Midbrain (tissue), 1 donor: ENCODE measurements around the gene CACHD1.

ENCODE experiments used
- DNase-seq: peaks from one replicate; lab custom pipeline; 2025; lab: John Stamatoyannopoulos, UW

CACHD1 gene

GRCh38 chr1:64523413-64524337 is 53.7 kb downstream of the CACHD1 start:
- DNase-seq, result no peak

DNA sequence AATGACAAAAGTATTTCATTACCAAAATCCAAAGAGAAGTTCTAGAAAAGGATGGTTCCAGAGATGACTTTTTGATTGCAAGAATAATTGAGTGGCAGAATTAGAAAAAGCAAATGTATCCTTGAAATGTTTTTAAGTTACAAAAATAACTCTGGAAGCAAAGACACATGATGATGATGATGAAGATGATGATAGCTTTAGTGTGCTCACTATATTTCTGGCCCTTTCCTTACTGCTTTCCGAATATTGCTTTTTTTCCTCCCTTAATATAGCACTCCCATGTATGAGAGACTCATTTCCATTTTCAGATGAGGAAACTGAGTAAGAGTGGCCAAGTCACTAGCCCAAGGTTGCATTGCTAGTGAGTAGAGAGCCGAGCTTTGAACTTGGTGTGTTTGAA is 54.7 kb downstream of the CACHD1 start:
- DNase-seq, result no peak

DNA sequence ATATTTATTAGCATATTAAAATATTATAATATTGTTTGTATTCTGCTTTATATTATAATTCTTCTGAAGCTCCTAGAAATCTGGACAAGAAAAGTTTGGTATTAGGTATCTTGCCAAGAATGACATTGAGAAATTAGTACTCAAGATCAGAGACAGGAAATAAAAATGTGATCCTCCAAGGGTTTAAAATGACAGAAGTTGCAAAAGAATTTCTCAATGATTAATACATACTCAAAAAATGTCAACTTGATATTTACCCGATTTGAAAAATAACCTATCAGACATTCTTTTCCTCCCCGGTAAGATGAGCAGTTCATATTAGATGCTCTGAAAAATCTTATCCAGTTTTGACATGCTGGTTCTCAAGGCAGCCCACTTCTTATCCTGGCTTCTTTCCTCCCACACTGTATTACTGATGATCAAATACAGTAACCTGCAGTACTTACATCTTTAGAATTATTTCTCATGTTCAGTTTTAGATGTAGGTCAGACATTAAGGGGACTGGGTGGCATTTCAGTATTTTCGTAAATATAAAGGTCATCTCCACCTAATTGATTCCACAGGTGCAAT is 55.3 kb downstream of the CACHD1 start:
- DNase-seq, result no peak

DNA sequence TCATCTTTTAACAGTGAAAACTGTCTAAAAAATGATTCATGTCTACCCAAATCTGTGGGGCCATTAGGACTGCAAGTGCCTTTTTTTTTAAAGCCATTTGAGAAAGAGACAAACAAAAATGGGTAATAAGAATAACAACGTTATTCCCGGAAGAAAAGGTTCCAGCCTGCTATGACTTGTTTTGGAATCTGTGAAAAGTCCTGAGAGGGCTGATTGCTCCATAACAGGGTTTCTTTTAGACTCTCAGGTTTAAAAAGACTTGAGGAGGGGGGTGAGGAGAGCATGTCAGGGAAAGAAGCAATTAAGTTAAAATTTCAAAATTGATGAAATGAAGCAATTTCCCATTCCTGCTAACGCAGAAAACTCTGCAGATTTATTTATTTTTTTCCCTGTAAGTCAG is 56.4 kb downstream of the CACHD1 start:
- no peak for DNase-seq

DNA sequence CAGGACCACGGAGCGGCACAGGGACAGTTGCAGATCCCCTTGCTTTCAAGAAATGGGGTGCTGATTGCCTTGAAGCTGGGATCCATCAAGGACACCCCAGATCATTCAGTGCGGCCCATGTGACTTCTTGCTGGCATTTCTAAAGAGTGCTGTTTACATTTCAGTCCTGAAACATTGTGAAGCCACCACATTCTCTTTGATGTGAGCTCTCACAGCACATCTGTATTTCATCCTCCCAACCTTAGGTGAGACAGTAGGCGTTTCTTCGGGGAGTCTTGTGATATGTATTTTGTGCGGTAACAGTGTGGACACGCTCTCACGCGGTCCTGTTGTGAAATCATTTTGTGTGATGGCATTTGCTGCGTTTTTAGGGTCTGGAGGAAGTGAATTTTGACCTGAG is 57.2 kb downstream of the CACHD1 start:
- no peak for DNase-seq

DNA sequence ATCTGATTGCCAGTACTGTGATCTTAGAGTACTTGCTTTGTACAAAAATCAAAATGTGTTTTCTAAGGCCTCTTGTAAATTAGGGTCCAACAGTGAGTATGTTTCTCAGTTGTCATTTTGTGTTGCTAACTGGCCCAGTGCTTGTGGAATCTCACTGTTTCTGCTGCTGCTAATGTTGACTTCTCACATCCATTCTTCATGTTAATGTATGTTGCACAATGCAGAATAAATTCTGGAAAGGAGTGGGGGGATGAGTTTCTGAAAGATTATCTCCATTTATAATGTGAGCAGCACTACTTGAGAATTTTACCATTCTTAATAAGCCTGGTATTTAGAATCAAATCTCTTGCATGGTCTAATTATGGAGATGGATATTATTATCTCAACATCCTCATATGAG is 57.9 kb downstream of the CACHD1 start:
- DNase-seq, result no peak

GRCh38 chr1:64530969-64531692 is 61.2 kb downstream of the CACHD1 start:
- no peak for DNase-seq

- DNase-seq, result no peak
Observed at GRCh38 chr1:64532646-64533045, 62.7 kb downstream of the CACHD1 start.

DNA sequence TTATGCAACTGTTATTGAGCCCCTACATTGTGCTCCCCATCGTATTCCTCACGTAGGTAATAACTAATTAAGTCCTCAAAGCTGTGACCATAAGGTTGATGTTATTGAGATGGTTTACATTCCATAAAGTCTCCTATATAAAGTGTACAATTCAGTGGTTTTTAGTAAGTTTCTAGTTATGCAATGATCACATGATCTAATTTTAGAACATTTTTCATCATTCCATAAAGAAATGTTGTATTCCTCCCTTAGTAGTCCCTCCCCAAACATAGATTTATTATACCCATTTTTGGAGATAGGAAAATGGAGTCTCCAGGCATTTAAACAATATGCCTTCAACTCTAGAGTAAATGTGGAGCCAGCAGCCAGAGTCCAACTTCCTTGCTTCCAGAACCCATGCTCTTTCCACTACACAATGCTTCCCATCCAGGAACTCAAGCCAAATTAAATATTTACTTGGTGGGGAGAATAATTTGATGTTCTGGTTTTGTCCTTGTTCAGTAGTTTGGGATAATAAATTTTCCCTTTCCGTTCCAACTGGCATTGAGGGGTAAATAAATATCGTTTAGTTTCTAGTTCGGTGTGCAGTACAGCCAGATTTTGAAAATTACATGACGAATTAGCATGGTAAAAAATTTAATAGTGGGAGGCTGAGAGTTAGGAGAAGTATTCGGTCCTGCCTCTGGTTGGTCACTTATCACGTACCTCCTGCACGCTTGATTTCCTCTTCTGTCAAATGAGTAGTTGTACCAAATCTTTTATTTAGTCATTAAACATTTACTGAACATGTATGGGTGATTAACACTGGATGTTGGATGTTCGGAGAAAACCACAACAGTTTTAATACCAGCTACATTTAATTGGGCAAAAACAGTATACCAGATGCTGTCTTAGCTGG is 66.3 kb downstream of the CACHD1 start:
- DNase-seq, result no peak

DNA sequence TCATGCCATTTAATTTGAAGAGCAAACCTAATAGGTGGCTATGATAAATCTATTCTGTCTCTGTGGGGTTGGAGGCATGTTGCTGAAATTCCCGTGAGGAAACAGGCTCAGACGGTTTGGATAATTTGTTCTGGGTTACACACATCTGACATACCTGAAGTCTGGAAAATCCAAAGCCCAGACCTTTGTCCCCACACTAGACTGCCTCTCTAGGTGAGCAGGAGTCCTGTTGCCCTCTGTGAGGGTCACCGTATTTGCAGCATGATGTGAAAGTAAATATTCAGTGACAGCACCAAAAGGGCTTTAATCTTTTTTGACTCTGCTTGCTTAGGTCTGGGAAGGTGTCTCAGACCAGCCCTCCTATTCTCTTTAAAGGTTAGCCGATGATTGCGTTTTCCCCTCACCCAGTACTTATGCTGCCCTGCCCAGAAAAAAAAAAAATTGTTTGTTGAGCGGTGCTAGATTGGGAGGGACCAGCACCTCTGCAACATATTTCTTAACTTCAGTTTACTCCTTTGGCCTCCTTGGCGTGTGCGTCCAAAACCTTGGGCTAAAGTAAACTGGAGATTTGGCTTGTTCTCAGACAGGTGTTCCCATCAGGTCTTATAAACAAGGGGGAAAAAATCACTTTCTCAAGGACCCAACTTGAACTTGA is 67.0 kb downstream of the CACHD1 start:
- DNase-seq, result no peak

GRCh38 chr1:64537942-64538341 is 68.0 kb downstream of the CACHD1 start:
- DNase-seq, result no peak

- DNase-seq, result no peak
Observed at GRCh38 chr1:64538389-64538788, 68.5 kb downstream of the CACHD1 start.

DNA sequence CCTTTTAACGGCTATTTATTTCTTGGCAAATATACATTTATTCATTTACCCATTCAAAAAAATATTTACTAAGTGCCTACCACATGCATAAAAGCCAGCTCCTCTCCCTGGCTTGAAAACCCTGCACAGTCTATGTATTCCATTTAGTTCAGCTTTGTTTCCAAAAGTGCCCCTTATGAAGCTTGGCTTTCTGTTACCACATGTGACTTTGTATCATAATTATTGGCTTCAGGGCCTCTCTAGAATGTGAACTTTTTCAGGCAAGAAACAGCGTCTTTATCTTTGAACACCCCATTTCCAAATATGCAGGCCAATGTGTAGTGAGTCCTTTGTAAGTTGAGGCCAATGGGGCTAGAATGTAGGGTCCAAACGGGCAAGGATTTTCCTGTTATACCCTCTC is 69.4 kb downstream of the CACHD1 start:
- DNase-seq, result no peak

- no peak for DNase-seq
Observed at GRCh38 chr1:64539781-64540218, 69.9 kb downstream of the CACHD1 start.

DNA sequence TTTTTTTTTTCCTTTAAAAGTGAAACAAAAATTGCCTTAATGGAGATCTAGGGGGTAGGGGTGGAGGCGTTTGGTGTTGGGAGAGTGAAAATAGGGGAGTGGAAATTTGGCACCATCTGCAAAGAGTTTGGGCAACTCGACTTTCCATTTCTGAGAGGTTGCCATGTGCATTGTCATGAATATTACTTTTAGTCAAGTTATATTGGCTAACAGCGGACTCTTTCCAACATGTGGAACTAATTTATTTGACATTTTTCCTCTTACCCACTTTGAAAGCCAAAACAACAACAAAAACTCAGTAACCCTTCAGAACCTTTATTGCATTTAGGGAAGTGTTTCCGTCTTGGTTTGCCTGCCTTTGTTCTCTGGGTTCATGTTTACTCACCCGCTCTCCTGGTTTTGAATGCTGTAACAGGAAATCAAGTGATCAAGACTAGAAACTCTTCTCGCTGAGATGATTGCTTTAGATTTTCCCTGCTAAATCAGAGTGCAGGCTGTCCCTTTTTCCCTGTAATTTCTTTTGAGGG is 70.4 kb downstream of the CACHD1 start:
- peak; percentile 30 for DNase-seq

- no peak for DNase-seq
Observed at GRCh38 chr1:64542118-64542517, 72.2 kb downstream of the CACHD1 start.

- DNase-seq, result no peak
Observed at GRCh38 chr1:64543831-64544230, 73.9 kb downstream of the CACHD1 start.

- no peak for DNase-seq
Observed at GRCh38 chr1:64545118-64545843, 75.4 kb downstream of the CACHD1 start.

DNA sequence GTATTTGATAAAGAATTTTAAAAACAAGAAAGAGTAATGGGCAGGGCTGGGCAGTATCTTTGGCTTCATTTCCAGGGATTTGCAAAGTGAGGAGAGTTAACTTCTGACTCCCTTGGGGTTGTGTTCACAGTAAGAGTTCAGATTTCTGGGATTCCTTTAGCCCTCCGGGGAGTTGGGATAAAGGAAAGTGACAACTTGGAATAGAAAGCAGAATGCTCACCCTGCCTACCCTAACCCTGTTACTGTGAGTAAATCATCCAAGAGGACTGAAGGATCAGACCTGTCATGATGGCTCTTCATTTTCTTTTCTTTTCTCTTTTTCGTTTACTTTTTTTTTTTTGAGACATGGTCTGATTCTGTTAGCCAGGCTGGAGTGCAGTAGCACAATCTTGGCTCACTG is 76.1 kb downstream of the CACHD1 start:
- no peak for DNase-seq
